NT2/D1 (cell line): ENCODE data around the gene CAMK1D.

Source experiments
- DNase-seq: peaks from one replicate; pipeline ENCODE4 v3.0.0-alpha.2; 2011; ENCODE audit warnings: low read depth, low spot score
- H3K27me3 ChIP-seq: 2 replicates; pipeline ENCODE4 v1.6.0; 2011; ENCODE audit warnings: mild to moderate bottlenecking; ENCODE audit not compliant: insufficient read length, insufficient read depth
- H3K36me3 ChIP-seq: 2 replicates; pipeline ENCODE4 v1.6.1; 2011; ENCODE audit warnings: mild to moderate bottlenecking, low read length, mixed read lengths; ENCODE audit not compliant: insufficient read depth, insufficient read length
- H3K4me1 ChIP-seq: 2 replicates; pipeline ENCODE4 v1.5.1; 2011; ENCODE audit not compliant: insufficient read depth, insufficient read length
- H3K4me3 ChIP-seq: 2 replicates; pipeline ENCODE4 v1.5.1; 2011; ENCODE audit warnings: low read depth; ENCODE audit not compliant: insufficient read length
- H3K9ac ChIP-seq: 2 replicates; pipeline ENCODE4 v1.6.0; 2011; ENCODE audit warnings: low read depth; ENCODE audit not compliant: insufficient read length
- H3K9me3 ChIP-seq: 2 replicates; pipeline ENCODE4 v1.5.1; 2011; ENCODE audit warnings: mild to moderate bottlenecking, low read length; ENCODE audit not compliant: insufficient read depth
- SUZ12 ChIP-seq: IDR thresholded peaks from 2 replicates; pipeline ENCODE4 v1.6.1; 2011; ENCODE audit not compliant: insufficient read length, insufficient read depth; ENCODE audit errors: extremely low read depth
- YY1 ChIP-seq: IDR thresholded peaks from 2 replicates; pipeline ENCODE4 v1.6.1; 2011; ENCODE audit not compliant: insufficient read length, insufficient read depth
- ZNF274 ChIP-seq: IDR thresholded peaks from 2 replicates; pipeline ENCODE4 v1.6.1; 2011; ENCODE audit warnings: mild to moderate bottlenecking, low read depth, low read length

The CAMK1D gene

DNA sequence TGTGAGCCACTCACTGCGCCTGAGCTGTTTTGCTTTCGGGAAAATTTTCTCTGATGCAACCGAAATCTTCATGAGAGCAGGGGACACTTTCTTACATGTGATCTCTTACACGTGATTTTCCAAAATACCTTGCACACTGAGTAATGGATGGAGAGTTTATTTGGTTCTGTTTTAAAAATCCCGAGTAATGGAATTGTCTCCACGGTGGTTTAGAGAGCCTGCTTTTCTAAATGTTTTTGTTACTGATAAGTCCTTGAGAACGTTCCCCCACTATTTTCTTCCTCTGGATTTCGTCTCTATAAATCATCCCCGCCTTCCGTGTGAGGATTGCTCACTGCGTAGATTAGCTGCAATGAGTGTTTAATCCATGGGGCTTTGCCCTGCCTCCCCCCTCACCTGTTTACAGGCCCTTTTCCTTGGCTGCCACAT lies 25.7 kb downstream of the CAMK1D start:
- no peaks in the 10 kb centered on the region for H3K4me1 ChIP-seq
- H3K9me3 ChIP-seq: no peaks in the 10 kb centered on the region
- no peaks in the 10 kb centered on the region for H3K27me3 ChIP-seq
- DNase-seq: no peak
- no peak overlapping the region for H3K4me3 ChIP-seq
- no peak for TF ChIP-seq YY1
- TF ChIP-seq ZNF274: no peak
- no peak for TF ChIP-seq SUZ12
- no peaks in the 10 kb centered on the region for H3K36me3 ChIP-seq
- H3K9ac ChIP-seq: no peak overlapping the region

DNA sequence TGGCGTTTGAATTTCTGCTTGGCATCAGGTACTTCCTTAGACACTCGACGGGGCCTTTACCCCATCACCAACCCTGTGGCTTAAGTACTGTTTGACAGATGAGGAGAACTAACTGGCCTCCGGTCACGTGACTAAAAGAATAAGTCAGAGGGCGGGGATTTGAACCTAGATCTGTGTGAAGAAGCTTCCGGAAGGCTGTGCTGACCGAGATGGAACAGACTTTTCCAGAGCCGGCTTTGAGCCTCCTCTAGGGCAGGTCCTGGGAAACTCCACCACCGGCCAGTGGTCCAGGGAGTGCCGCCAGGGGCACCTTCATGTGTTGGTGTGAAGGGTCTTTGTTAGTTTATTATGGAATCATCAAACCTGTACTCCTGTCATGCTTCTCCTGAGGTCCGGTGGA lies 26.9 kb downstream of the CAMK1D start:
- no peak for TF ChIP-seq ZNF274
- TF ChIP-seq YY1: no peak
- no peak for TF ChIP-seq SUZ12
- DNase-seq: no peak
- Histone ChIP-seq H3K9ac (no peak overlapping the region), H3K27me3 (no peaks in the 10 kb centered on the region), H3K9me3 (no peaks in the 10 kb centered on the region), H3K36me3 (no peaks in the 10 kb centered on the region), H3K4me1 (no peaks in the 10 kb centered on the region), H3K4me3 (no peak overlapping the region)

DNA sequence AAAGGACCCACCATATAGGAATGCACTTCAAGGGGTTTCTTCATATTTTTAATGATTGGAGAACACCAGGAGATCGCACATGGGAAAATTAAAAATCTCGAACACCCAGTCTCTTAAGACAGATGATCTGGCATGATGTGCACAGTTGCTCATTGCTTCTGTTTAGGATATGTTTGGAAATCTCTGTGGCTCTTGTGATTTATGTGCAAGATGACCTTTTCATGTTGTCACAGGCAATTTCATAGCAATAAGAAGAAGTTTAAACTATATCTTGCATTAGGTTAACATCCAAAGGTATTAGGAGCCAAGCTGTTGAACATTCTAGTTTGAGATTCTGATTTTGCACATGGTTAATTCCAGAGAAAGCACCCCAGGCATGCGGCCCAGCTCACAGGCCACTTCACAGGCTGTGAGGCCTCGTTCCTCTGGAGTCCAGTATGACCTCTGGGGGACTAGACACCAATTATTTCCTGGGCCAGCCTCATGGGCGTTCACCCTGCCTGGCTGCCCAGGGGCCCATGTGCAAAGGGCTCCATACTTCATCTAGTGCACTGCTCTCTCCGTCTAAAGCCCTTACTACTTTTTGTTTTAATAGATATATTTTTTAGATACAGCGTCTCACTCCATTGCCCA lies 28.4 kb downstream of the CAMK1D start:
- no peaks in the 10 kb centered on the region for H3K9me3 ChIP-seq
- no peaks in the 10 kb centered on the region for H3K36me3 ChIP-seq
- no peak overlapping the region for H3K9ac ChIP-seq
- DNase-seq: no peak
- TF ChIP-seq SUZ12: no peak
- no peak for TF ChIP-seq YY1
- TF ChIP-seq ZNF274: no peak
- no peak overlapping the region for H3K4me3 ChIP-seq
- H3K27me3 ChIP-seq: no peaks in the 10 kb centered on the region
- H3K4me1 ChIP-seq: no peaks in the 10 kb centered on the region

DNA sequence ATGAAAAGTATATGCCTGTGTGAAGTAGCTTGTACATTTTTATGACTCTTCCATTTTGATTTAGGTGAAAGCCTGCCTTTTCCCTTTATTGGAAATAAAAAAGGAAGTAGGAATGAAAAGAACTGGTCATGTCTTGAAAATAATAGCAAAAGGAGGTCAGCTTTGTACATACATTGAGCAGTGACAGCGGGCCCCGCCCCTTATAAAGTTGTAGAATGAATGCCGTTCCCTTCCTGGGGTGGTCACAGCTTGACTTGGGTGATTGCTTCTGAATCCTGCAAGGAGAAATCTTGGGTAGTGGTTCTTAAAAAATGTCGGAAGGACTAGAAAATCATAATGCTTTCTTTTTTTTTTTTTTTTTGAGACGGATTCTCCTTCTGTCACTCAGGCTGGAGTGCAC lies 31.7 kb downstream of the CAMK1D start:
- Histone ChIP-seq H3K27me3 (no peaks in the 10 kb centered on the region), H3K9ac (no peak overlapping the region), H3K4me3 (no peak overlapping the region), H3K36me3 (no peaks in the 10 kb centered on the region), H3K9me3 (no peaks in the 10 kb centered on the region), H3K4me1 (no peaks in the 10 kb centered on the region)
- TF ChIP-seq YY1: no peak
- TF ChIP-seq ZNF274: no peak
- TF ChIP-seq SUZ12: no peak
- DNase-seq: no peak

DNA sequence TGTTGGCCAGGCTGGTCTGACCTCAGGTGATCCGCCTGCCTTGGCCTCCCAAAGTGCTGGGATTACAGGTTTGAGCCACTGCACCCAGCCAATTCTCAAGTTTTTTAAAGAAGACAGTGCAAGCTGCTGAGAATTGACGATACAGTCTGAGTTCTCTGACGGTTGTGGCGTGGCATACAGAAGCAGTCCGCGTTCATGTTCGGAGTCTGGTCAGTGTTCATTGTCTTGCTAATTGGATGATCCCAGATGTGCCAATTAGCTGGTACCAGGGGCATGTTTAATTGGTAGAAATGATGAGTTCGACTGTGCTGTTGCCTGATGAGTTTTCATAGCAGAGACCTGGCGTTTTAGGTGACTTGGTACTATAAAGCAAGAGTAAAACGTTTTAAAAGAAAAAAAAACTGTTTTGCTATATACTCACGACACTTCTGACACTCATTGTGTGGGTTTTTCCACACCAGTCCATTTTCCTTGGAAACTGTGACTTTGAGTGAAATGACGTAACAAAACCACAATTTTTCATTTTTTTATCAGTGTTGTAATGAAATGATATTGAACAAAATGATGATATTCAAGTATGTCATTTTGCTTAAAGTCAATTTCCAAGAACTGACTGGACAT lies 32.3 kb downstream of the CAMK1D start:
- H3K9me3 ChIP-seq: no peaks in the 10 kb centered on the region
- H3K4me3 ChIP-seq: no peak overlapping the region
- no peaks in the 10 kb centered on the region for H3K36me3 ChIP-seq
- H3K9ac ChIP-seq: no peak overlapping the region
- no peaks in the 10 kb centered on the region for H3K4me1 ChIP-seq
- H3K27me3 ChIP-seq: no peaks in the 10 kb centered on the region
- TF ChIP-seq ZNF274 (no peak), YY1 (no peak), SUZ12 (no peak)
- no peak for DNase-seq

DNA sequence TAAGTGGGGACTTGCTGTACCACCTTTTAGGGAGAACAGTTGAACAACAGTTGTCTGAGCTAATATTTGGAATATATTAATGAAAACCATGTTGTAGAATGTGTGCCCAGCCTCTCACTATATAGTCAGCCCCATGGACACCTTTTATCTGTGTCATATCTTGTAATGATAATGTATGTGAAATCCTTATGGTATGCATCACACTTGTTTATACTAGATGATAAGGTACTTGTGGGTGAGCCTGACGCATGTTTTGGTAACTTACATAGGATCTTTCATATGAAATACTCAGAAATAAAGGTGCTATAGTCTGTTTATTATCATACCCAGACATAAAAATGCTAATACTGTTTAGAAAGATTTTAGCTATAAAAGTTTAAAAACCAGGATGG lies 32.8 kb downstream of the CAMK1D start:
- DNase-seq: no peak
- H3K4me3 ChIP-seq: no peak overlapping the region
- no peak overlapping the region for H3K9ac ChIP-seq
- no peaks in the 10 kb centered on the region for H3K4me1 ChIP-seq
- TF ChIP-seq SUZ12 (no peak), YY1 (no peak), ZNF274 (no peak)
- no peaks in the 10 kb centered on the region for H3K36me3 ChIP-seq
- no peaks in the 10 kb centered on the region for H3K27me3 ChIP-seq
- H3K9me3 ChIP-seq: no peaks in the 10 kb centered on the region

DNA sequence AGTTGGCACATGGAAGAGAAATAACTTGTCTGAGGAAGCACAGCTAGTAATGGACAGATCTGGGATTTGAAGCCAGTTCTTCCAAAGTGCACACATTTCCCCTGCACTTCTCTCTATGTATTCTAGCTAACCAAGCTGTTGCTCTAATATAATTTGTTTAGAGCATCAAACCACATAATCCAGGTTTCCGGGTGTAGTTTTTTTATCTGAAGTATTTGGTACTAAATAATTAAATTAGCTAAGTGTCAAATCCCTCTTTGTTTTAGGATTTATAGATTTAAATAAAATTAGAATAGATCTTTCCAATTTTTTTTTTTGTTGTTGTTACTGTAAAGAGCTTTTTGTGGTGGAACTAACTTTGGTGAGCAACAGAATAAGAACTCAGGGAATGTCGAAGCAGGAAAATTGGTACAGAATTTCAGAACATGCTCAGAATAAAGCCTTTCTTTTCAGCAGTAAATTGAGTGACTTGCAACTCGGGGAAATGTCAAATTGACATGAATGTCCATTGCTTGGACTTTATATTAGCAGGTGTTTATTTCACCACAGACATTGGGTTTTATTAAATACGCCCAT lies 33.7 kb downstream of the CAMK1D start:
- Histone ChIP-seq H3K9ac (no peak overlapping the region), H3K36me3 (no peaks in the 10 kb centered on the region), H3K27me3 (no peaks in the 10 kb centered on the region), H3K4me3 (no peak overlapping the region), H3K9me3 (no peaks in the 10 kb centered on the region), H3K4me1 (no peaks in the 10 kb centered on the region)
- no peak for DNase-seq
- TF ChIP-seq YY1: no peak
- no peak for TF ChIP-seq ZNF274
- no peak for TF ChIP-seq SUZ12
